LNCaP clone FGC (cell line): ENCODE data around the gene SH3BGRL2.

Experiments used
- DNase-seq: peaks from one replicate; pipeline ENCODE4 v3.0.0-alpha.2; 2011; ENCODE audit warnings: low read depth
- H3K4me3 ChIP-seq: 2 replicates; pipeline ENCODE4 v1.5.1; 2011; ENCODE audit warnings: mild to moderate bottlenecking, low read depth, low read length, control low read depth
- CTCF ChIP-seq: IDR thresholded peaks from 2 replicates; pipeline ENCODE4 v1.5.1; 2012; ENCODE audit warnings: mild to moderate bottlenecking; ENCODE audit not compliant: control insufficient read depth, insufficient read depth; ENCODE audit errors: extremely low read depth

SH3BGRL2 gene

GRCh38 chr6:79623106-79623505 is 8.0 kb upstream of the SH3BGRL2 start:
- no peak overlapping the region for H3K4me3 ChIP-seq
- no peak for DNase-seq
- TF ChIP-seq CTCF: no peak

DNA sequence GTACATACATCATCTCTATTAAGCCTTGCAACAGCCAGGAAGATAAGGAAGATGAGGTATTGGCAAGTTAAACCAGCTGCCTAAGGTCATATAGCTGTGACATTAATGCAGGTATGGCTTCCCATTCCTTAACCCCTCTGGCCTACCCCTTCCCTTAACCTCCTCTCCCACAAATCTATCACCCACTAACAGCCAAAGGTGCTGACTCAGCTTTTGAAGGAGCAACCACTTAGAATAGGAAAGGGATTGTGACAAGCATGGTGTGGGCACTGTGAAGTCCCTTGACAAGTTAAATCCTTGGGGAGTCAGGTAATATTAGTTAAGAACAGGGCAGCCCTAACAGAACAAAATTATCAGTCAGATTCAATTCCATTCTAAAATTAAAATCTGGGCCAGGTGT is 5.4 kb upstream of the SH3BGRL2 start:
- TF ChIP-seq CTCF: no peak
- DNase-seq: no peak
- H3K4me3 ChIP-seq: no peak overlapping the region

GRCh38 chr6:79626811-79627210 is 4.3 kb upstream of the SH3BGRL2 start:
- no peak for TF ChIP-seq CTCF
- no peak overlapping the region for H3K4me3 ChIP-seq
- DNase-seq: no peak

DNA sequence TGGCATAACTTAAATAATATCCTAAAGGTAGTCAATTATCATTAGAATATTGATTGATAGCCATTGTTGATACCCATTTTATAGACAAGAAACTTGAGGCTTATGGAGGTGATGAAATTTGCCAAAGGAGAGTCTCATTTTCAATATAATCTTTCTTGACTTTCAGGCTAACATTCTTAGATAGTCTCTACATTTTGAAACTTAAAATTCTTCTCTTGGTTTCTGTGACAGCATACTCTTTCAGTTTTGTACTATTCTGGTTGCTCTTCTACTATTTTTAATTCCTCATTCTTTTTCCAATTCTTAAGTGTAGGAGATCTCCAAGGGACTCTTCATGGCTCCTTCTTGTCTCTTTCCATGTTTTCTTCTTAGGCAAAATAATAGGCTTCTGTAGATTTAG is 3.7 kb upstream of the SH3BGRL2 start:
- no peak overlapping the region for H3K4me3 ChIP-seq
- no peak for DNase-seq
- no peak for TF ChIP-seq CTCF

DNA sequence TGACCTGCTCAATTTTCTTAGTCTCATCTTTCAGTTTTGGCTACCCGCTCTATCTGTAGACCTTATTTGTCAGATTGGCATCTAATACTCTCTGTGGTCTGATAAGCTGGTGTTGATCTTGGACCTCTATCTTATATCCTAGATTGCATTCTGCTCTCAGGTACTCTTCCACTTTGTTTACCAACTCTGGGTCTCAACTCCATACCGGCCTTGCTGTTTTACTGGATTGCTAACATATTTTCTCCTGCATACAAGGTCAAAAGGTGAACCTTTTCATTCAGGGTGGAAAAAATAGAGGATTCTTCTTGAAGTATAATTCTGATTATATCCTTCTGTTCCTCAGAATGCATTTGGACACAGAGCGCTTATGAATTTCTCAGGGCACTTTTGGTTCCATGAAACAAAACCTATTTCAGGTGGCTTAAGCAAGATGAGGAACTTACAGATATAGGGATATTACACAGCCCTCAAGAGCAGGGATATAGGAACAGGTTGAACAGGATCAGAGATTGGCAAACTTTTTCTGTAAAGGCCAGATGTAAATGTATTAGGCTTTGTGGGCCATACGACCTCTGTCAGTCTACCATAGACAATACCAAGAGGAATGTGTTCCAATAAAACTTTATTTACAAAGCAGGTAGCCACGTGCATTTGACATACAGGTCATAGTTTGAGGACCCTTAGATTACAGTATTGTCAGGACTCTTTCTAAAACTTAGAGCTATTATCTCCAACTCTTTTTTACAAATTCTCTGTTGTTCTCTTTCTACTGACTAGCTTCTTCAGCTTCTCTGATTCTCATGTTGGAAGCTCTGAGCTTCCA is 2.5 kb upstream of the SH3BGRL2 start:
- TF ChIP-seq CTCF: no peak
- DNase-seq: no peak
- H3K4me3 ChIP-seq: no peak overlapping the region

DNA sequence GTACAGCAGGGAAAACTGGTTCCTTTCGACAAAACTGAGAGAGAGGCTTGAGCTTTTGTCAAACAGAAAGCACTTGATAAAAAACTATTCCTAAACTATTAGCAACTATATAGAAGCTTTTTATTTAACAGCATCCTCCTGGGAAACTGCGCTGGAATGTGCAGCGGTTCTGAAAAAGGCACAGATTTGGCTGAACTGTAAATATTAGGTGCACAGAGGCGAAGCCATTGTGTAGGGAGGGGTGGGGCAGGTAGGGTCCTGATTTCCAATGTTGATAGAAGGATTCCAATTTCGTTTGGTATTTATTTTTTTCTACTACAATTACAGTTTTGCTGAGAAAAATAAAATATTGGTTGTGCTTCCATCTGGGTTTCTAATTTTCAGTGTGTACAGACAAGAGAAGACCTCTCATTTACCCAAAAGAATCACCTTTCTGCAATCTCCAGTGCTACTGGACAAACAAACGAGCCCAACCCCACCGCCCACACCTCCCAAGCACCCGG is 698 bp upstream of the SH3BGRL2 start:
- DNase-seq: no peak
- peak overlapping the region; percentile 77 for H3K4me3 ChIP-seq
- no peak for TF ChIP-seq CTCF
